Urinary bladder (tissue), 4 donors: ENCODE results near the gene POU2F1. TPM values are rescaled to one million over a fixed set of nuclear protein-coding genes. Genes with fewer than 3 reads are reported as not detected.

ENCODE experiments used
- DNase-seq: peaks from one replicate; pipeline ENCODE4 v3.0.0-alpha.2; 2015; ENCODE audit errors: extremely low spot score
- H3K27ac ChIP-seq: one replicate; pipeline ENCODE4 v1.5.1; 2013; ENCODE audit warnings: low read depth, mild to moderate bottlenecking, moderate library complexity
- H3K36me3 ChIP-seq: one replicate; pipeline ENCODE4 v1.6.1; 2013; ENCODE audit warnings: mild to moderate bottlenecking, moderate library complexity; ENCODE audit not compliant: insufficient read depth
- H3K4me1 ChIP-seq: one replicate; pipeline ENCODE4 v1.6.1; 2013; ENCODE audit warnings: mild to moderate bottlenecking, moderate library complexity; ENCODE audit not compliant: insufficient read depth
- H3K4me3 ChIP-seq: one replicate; pipeline ENCODE4 v1.5.1; 2013; ENCODE audit warnings: low read depth, low read length
- WGBS: extraction: QIAGEN DNeasy Blood & Tissue Kit; methylation state at CpG from one replicate; pipeline ENCODE4 v1.1.7; 2013; 5-methylcytosine and 5-hydroxymethylcytosine counted together
- polyA plus RNA-seq: library from polyadenylated mRNA; stranded (reverse); fragments of 200-250 nt; gene quantifications from one replicate; pipeline ENCODE4 v1.2.3, GENCODE V29; 2013
- total RNA-seq: library from RNA; depleted of rRNA; stranded (reverse); fragments of >200 nt; gene quantifications from one replicate; pipeline ENCODE4 v1.2.3, GENCODE V29; 2014
- donor health status: healthy with polysubstance abuse.
- donor health status: healthy.

The POU2F1 gene
- total and polyA plus RNA-seq, 2 donors, result 2.2 to 31.3 TPM

- H3K36me3 ChIP-seq, result peaks cover 9% of the 10 kb centered on the region
These were observed 192.2 kb downstream of the POU2F1 start for GRCh38 chr1:167412920-167413319.

GRCh38 chr1:167413328-167413727 is 192.6 kb downstream of the POU2F1 start:
- Histone ChIP-seq H3K27ac (no peak overlapping the region), H3K36me3 (peaks cover 9% of the 10 kb centered on the region), H3K4me3 (no peak overlapping the region), H3K4me1 (no peaks in the 10 kb centered on the region)
- WGBS, result 94% methylated on average over 3 of the region's 3 CpGs
- DNase-seq, result no peak

More at GRCh38 chr1:167412920-167413319, 192.2 kb downstream of the POU2F1 start:
- no peaks in the 10 kb centered on the region for H3K4me1 ChIP-seq
- DNase-seq, result no peak
- no peak overlapping the region for H3K4me3 ChIP-seq
- H3K27ac ChIP-seq, result no peak overlapping the region
- WGBS, result 78% methylated on average over 5 of the region's 5 CpGs

- Histone ChIP-seq H3K4me1 (no peaks in the 10 kb centered on the region), H3K4me3 (no peak overlapping the region), H3K36me3 (peaks cover 9% of the 10 kb centered on the region), H3K27ac (no peak overlapping the region)
- DNase-seq, result no peak
- 98% methylated on average over 1 of the region's 1 CpG for WGBS
These were observed 195.8 kb downstream of the POU2F1 start for GRCh38 chr1:167416506-167416905.

- no peak overlapping the region for H3K27ac ChIP-seq
- H3K4me1 ChIP-seq, result no peaks in the 10 kb centered on the region
- no peak overlapping the region for H3K4me3 ChIP-seq
- peaks cover 7% of the 10 kb centered on the region for H3K36me3 ChIP-seq
- DNase-seq, result no peak
These were observed 197.7 kb downstream of the POU2F1 start for GRCh38 chr1:167418391-167418790.

- Histone ChIP-seq H3K4me3 (no peak overlapping the region), H3K4me1 (no peaks in the 10 kb centered on the region), H3K27ac (no peak overlapping the region), H3K36me3 (peaks cover 7% of the 10 kb centered on the region)
- DNase-seq, result no peak
These were observed 198.6 kb downstream of the POU2F1 start for GRCh38 chr1:167419245-167419644.

- 50% methylated on average over 3 of the region's 3 CpGs for WGBS
- Histone ChIP-seq H3K4me1 (no peaks in the 10 kb centered on the region), H3K27ac (no peak overlapping the region), H3K36me3 (peaks cover 4% of the 10 kb centered on the region), H3K4me3 (no peak overlapping the region)
- DNase-seq, result no peak
These were observed 199.8 kb downstream of the POU2F1 start for GRCh38 chr1:167420510-167420909.

- no peak for DNase-seq
- H3K27ac ChIP-seq, result no peak overlapping the region
- 79% methylated on average over 15 of the region's 15 CpGs for WGBS
- H3K36me3 ChIP-seq, result no peaks in the 10 kb centered on the region
- H3K4me1 ChIP-seq, result no peaks in the 10 kb centered on the region
- no peak overlapping the region for H3K4me3 ChIP-seq
These were observed 203.3 kb downstream of the POU2F1 start for GRCh38 chr1:167423684-167424619.

GRCh38 chr1:167425482-167425881 is 204.8 kb downstream of the POU2F1 start:
- H3K27ac ChIP-seq, result no peak overlapping the region
- no peaks in the 10 kb centered on the region for H3K36me3 ChIP-seq
- H3K4me1 ChIP-seq, result no peaks in the 10 kb centered on the region
- 87% methylated on average over 7 of the region's 7 CpGs for WGBS
- DNase-seq, result no peak
- H3K4me3 ChIP-seq, result no peak overlapping the region

GRCh38 chr1:167426716-167427115 is 206.0 kb downstream of the POU2F1 start:
- H3K27ac ChIP-seq, result no peak overlapping the region
- 92% methylated on average over 4 of the region's 4 CpGs for WGBS
- H3K36me3 ChIP-seq, result no peaks in the 10 kb centered on the region
- H3K4me1 ChIP-seq, result no peaks in the 10 kb centered on the region
- no peak for DNase-seq
- no peak overlapping the region for H3K4me3 ChIP-seq

GRCh38 chr1:167427848-167428247 is 207.2 kb downstream of the POU2F1 start:
- DNase-seq, result no peak
- Histone ChIP-seq H3K27ac (no peak overlapping the region), H3K4me1 (no peaks in the 10 kb centered on the region), H3K36me3 (no peaks in the 10 kb centered on the region), H3K4me3 (no peak overlapping the region)
- WGBS, result 67% methylated on average over 5 of the region's 5 CpGs

GRCh38 chr1:167428395-167428794 is 207.7 kb downstream of the POU2F1 start:
- 42% methylated on average over 2 of the region's 2 CpGs for WGBS
- H3K27ac ChIP-seq, result no peak overlapping the region

GRCh38 chr1:167429612-167430011 is 208.9 kb downstream of the POU2F1 start:
- no peaks in the 10 kb centered on the region for H3K4me1 ChIP-seq
- H3K36me3 ChIP-seq, result no peaks in the 10 kb centered on the region
- no peak overlapping the region for H3K4me3 ChIP-seq
- no peak for DNase-seq
- no peak overlapping the region for H3K27ac ChIP-seq
- WGBS, result 76% methylated on average over 2 of the region's 2 CpGs

More at GRCh38 chr1:167428395-167428794, 207.7 kb downstream of the POU2F1 start:
- no peaks in the 10 kb centered on the region for H3K36me3 ChIP-seq
- no peak for DNase-seq
- H3K4me3 ChIP-seq, result no peak overlapping the region
- no peaks in the 10 kb centered on the region for H3K4me1 ChIP-seq

- 87% methylated on average over 17 of the region's 17 CpGs for WGBS
- DNase-seq, result no peak
- H3K4me3 ChIP-seq, result no peak overlapping the region
These were observed 209.6 kb downstream of the POU2F1 start for GRCh38 chr1:167430134-167430848.

GRCh38 chr1:167430849-167431242 is 210.2 kb downstream of the POU2F1 start:
- H3K4me3 ChIP-seq, result no peak overlapping the region
- DNase-seq, result no peak
- H3K4me1 ChIP-seq, result no peaks in the 10 kb centered on the region
- WGBS, result 91% methylated on average over 10 of the region's 10 CpGs
- H3K36me3 ChIP-seq, result no peaks in the 10 kb centered on the region
- H3K27ac ChIP-seq, result no peak overlapping the region

More at GRCh38 chr1:167430134-167430848, 209.6 kb downstream of the POU2F1 start:
- Histone ChIP-seq H3K4me1 (no peaks in the 10 kb centered on the region), H3K27ac (no peak overlapping the region), H3K36me3 (no peaks in the 10 kb centered on the region)
